ENCODE measurements around the gene TM9SF1. TPM values are rescaled to one million over a fixed set of nuclear protein-coding genes. Genes with fewer than 3 reads are reported as not detected.

TM9SF1 gene
- total and polyA plus RNA-seq, 2 of the 13 experiments (the other 11 are each of a cell fraction or from before 2014, with no cell fraction given), result 83.2 to 110 TPM

DNA sequence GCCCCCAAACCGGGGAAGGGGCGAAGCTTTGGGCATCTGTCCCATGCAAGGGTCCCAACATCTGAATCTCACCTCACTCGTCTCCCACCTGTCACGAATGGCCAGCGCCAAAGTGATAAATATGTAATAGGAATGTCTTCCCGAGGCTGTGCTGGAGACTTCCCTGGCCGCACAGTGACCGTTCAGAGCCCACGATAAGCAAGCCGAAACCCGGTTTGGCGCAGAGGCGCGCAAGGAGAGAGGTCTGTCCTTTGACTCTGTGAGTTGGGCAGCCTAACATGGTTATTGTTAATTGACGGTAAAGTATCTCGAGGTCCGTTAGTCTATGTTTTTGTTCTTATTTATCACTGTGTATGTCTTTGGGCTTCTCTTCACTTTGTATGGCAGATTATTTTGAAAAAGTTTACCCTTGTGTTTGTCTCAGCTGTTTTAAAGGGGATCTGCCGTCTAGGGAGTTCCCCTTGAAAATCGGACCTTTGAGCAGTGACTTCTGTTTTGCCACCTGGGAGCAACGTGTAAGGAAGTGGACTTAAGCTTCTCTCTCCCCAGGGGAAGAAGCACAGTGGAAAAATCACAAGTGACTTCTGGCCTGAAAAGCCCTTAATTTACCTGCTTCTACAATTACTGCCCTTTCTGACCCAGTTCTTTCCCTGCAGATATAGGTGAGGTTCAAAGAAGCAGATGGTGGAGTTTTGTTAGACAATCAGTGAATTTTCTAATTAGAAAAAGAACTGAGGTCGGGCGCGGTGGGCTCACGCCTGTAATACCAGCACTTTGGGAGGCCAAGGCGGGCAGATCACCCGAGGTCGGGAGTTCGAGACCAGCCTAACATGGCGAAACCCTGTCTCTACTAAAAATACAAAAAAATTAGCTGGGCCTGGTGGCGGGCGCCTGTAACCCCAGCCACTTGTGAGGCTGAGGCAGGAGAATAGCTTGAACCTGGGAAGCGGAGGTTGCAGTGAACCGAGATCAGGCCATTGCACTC is 1.1 kb upstream of the TM9SF1 start (continued):
- no peak for TF ChIP-seq PAXIP1 (CRISPR knock-in tag; conservative IDR thresholded peaks at IDR 0.05)
- TF ChIP-seq NKX3-1 (CRISPR knock-in tag; IDR thresholded peaks at IDR 0.05), result peak; percentile 77; the same call in 1 of the 2 replicates
- peak in 1 of 2 experiments; percentile 43; a peak in 1 of 4 replicates for TF ChIP-seq POLR2A (IDR thresholded peaks at IDR 0.05; ENCODE audit: insufficient read depth in 1 of 2, low read depth in 2 of 2, low read length in 2 of 2)
- TF ChIP-seq ELF1 (CRISPR knock-in tag; IDR thresholded peaks at IDR 0.05), result peak; percentile 54; the same call in 1 of the 2 replicates
- TF ChIP-seq, protein P1, sequence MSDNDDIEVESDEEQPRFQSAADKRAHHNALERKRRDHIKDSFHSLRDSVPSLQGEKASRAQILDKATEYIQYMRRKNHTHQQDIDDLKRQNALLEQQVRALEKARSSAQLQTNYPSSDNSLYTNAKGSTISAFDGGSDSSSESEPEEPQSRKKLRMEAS (IDR thresholded peaks at IDR 0.05), result no peak
- TF ChIP-seq ZNF7 (CRISPR knock-in tag; IDR thresholded peaks at IDR 0.05), result peak; percentile 13; the same call in 1 of the 2 replicates
- TF ChIP-seq ZNF549 (CRISPR knock-in tag; IDR thresholded peaks at IDR 0.05), result peak; percentile 44; the same call in 1 of the 2 replicates

DNA sequence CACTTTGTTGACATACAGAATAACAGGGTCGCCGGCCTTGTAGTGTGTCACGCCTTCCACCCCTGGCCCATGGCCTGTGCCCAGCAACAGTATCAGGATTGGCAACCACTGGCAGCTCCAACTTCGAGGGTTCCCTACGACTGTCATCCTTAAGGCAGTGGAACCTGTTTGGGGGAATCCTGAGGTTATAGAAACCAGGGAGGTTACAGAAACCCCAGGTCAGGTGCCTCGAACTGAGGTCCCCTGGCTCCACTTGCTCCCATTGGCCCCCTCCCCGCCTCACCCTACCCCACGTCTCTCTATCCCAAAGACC is 412 bp downstream of the TM9SF1 start:
- ATAC-seq (0 out of 3 replicates have a peak, but pooled peaks have one; percentile 0), FAIRE-seq (no peak), DNase-seq (ENCODE audit: low spot score) (no peak)
- no peaks in the 10 kb centered on the region for H4K20me1 ChIP-seq (ENCODE audit: insufficient read depth, low read length)
- H3K27ac ChIP-seq (ENCODE audit: extremely low read length, insufficient read depth, low read length), result peak overlapping the region; percentile 84
- peak overlapping the region; percentile 99 for H3K4me2 ChIP-seq (ENCODE audit: low read depth, low read length)
- BruUV-seq (replicated peaks), result no TSS peak
- peak overlapping the region; percentile 97 for H3K9ac ChIP-seq (ENCODE audit: insufficient read depth, low read depth, low read length)
- ChIA-PET CTCF (ENCODE audit: low intra/inter-chr PET ratio, low total read pairs) (no interaction called here), POLR2A (interaction anchor here (0.8 to 4.3 kb wide), 27 partner anchors 7 to 592 kb away, joined by 3 to 230 read pairs (median 9); partner anchors contain the start of genes CARMIL3, CHMP4A, DCAF11 and DHRS1)
- H3K36me3 ChIP-seq (replicated peaks in 1 of 2; ENCODE audit: control insufficient read depth in 1 of 2, insufficient read depth in 2 of 2, low read length in 2 of 2), result peaks cover 17 to 29% of the 10 kb centered on the region in 2 experiments; a peak in 4 of 5 replicates
- peaks cover 65% of the 10 kb centered on the region for H3K4me1 ChIP-seq (ENCODE audit: insufficient read depth, low read length)
- H3K27me3 ChIP-seq (ENCODE audit: control insufficient read depth in 1 of 2, insufficient read depth in 2 of 2, low read length in 2 of 2), result no peaks in the 10 kb centered on the region; a peak in 1 of 5 replicates
- 66% methylated on average over 8 of the region's 8 CpGs for WGBS (ENCODE audit: low lambda C conversion rate)
- peak overlapping the region; percentile 79 to 91 (median 85) for H3K4me3 ChIP-seq (replicated peaks in 1 of 3; ENCODE audit: insufficient read depth in 1 of 3, low read depth in 2 of 3, low read length in 3 of 3)
- in situ Hi-C loops (cut with HindIII; ENCODE audit: extremely low pct_ligation_motif_present, low pct_unique_long_range_greater_than_20kb), result no loop called here
- no peak overlapping the region for H2AFZ ChIP-seq (ENCODE audit: low read length)
- H3K9me3 ChIP-seq (ENCODE audit: low read length), result no peaks in the 10 kb centered on the region
- H3K79me2 ChIP-seq (ENCODE audit: insufficient read depth, low read length), result peaks cover 43% of the 10 kb centered on the region
- intact Hi-C loops (cut with micrococcal nuclease; ENCODE audit: unreplicated experiment), result loop anchor here (1.0 kb wide), 1 partner anchor 102 kb away; no protein-coding TSS in a partner anchor
- TF ChIP-seq ZBTB38 (CRISPR knock-in tag; IDR thresholded peaks at IDR 0.05), result peak; percentile 52; the same call in 1 of the 2 replicates
- TF ChIP-seq ELF3 (CRISPR knock-in tag; IDR thresholded peaks at IDR 0.05), result no peak
- 0 out of 2 replicates have a peak, but pooled peaks have one; percentile 18 for TF ChIP-seq ZBTB3 (CRISPR knock-in tag; IDR thresholded peaks at IDR 0.05; ENCODE audit: borderline replicate concordance, low read depth)
- peak; percentile 22; the same call in 1 of the 2 replicates for TF ChIP-seq ZNF724P (CRISPR knock-in tag; IDR thresholded peaks at IDR 0.05; ENCODE audit: borderline replicate concordance)
- TF ChIP-seq ZFY (CRISPR knock-in tag; IDR thresholded peaks at IDR 0.05), result no peak
- no peak for TF ChIP-seq NCOR1 (IDR thresholded peaks at IDR 0.05; ENCODE audit: borderline replicate concordance, low read length)
- TF ChIP-seq MTA3 (CRISPR knock-in tag; IDR thresholded peaks at IDR 0.05), result 0 out of 2 replicates have a peak, but pooled peaks have one; percentile 45
- TF ChIP-seq PRPF4 (IDR thresholded peaks at IDR 0.05; ENCODE audit: low read depth, low read length, poor library complexity, severe bottlenecking), result peak; percentile 9
- TF ChIP-seq ZNF691 (CRISPR knock-in tag; IDR thresholded peaks at IDR 0.05; ENCODE audit: borderline replicate concordance, low read depth), result peak; percentile 45; the same call in 1 of the 2 replicates
- no peak for TF ChIP-seq HNF4G (IDR thresholded peaks at IDR 0.05; ENCODE audit: borderline replicate concordance, low read depth, low read length)
- no peak for TF ChIP-seq HNF4G (CRISPR knock-in tag; IDR thresholded peaks at IDR 0.05; ENCODE audit: borderline replicate concordance, low read depth)
